ENCODE measurements around the gene AP2A2. TPM values are rescaled to one million over a fixed set of nuclear protein-coding genes. Genes with fewer than 3 reads are reported as not detected.

AP2A2 gene
- total RNA-seq, 4 donors from 2014 or later = 21.2 to 26.1 (median 25.7) TPM

DNA sequence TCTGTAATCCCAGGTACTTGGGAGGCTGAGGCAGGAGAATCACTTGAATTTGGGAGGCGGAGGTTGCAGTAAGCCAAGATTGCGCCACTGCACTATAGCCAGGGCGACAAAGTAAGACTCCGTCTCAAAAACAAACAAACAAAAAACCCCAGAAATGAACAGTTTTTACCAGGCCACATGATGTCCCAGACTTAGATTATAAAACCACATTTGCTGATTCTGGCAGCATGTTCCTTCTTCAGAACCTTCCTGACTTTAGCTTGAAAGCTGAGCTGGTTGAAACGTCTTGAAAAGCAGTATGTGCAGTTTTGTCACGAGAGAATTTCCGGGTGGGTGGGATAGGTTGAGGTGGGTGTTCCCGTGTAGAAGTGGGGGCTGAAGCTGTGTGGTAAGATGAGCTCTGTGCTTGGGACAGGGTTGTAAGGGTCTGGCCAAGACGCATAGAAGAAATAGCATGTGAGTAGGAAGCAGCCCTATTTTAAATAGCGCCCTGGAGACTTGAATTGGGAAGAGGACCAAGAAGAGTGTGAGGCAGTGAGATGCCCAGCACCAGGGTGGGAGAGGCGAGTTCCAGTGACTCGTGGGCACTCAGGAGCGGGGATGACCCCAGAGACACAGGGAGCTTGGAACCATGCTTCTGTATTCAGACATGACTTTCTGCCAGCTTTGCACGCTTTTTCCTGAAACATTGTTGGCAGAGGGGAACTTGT, 7.6 kb downstream of the AP2A2 start:
- in situ Hi-C loops (cut with MboI; ENCODE audit: low sequenced_read_pairs in 4 of 4) = no loop called here
- no peaks in the 10 kb centered on the region for H3K36me3 ChIP-seq
- H3K27me3 ChIP-seq = no peaks in the 10 kb centered on the region
- intact Hi-C loops (cut with DNase I; ENCODE audit: low total_unique reads) = no loop called here
- no peak for DNase-seq
- H3K9me3 ChIP-seq = no peaks in the 10 kb centered on the region
- peaks cover 26 to 36% of the 10 kb centered on the region in 2 donors for H3K4me1 ChIP-seq
- peak overlapping the region; percentile 24 to 59 (median 42) for H3K27ac ChIP-seq
- H3K4me3 ChIP-seq = no peak overlapping the region
- peak in 1 of 2 donors; percentile 30 for ATAC-seq
- TF ChIP-seq POLR2A (IDR thresholded peaks at IDR 0.05) = no peak
- no peak for TF ChIP-seq CTCF (IDR thresholded peaks at IDR 0.05 in 4 of 5, conservative IDR thresholded peaks at IDR 0.05 in 1 of 5)

DNA sequence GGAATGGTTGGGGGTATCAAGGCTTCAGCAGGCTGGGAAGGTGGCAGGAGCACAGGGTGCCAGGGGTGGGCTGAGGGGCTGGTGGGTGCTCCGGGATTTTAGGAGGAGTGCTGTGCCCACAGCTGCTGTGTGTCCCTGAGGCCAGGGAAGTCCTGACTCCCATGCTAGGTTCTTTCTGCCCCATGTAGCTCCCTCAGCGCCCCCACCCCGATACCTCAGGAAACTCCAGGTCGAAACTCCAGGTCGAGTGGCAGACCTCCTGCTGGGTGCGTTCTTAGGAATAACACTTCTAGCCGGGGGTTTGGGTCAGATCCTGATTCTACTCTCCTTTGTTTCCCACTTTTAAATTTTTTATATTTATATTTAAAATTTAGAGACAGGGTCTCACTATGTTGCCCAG, 8.3 kb downstream of the AP2A2 start:
- ATAC-seq = no peak
- Histone ChIP-seq H3K4me3 (no peak overlapping the region), H3K27ac (peak overlapping the region in 1 of 4 donors; percentile 59)

DNA sequence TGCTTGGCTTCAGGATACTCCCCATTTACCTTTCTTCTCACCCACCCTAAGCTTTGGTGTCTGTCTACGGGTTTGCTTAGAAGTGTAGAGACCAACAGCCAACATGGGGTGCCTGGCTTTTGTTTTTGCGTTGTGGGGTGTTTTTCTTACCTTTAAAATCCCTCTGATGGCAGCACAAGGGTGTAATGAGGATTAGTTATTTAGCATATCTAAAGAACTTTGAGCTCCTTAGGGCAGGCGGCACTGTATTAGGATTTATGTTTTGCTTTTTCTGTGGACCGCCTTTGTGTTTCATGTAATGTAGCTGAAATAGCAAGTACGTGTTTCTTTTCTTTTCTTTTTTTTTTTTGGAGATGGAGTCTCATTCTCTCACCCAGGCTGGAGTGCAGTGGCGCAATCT, 8.9 kb downstream of the AP2A2 start:
- H3K36me3 ChIP-seq = no peaks in the 10 kb centered on the region
- TF ChIP-seq CTCF (IDR thresholded peaks at IDR 0.05 in 4 of 5, conservative IDR thresholded peaks at IDR 0.05 in 1 of 5) (no peak), POLR2A (IDR thresholded peaks at IDR 0.05) (no peak)
- H3K27me3 ChIP-seq = no peaks in the 10 kb centered on the region
- ATAC-seq = no peak
- peaks cover 26 to 33% of the 10 kb centered on the region in 2 donors for H3K4me1 ChIP-seq
- DNase-seq = no peak
- H3K4me3 ChIP-seq = no peak overlapping the region
- no peak overlapping the region for H3K27ac ChIP-seq
- intact Hi-C loops (cut with DNase I; ENCODE audit: low total_unique reads) (no loop called here), in situ Hi-C loops (cut with MboI; ENCODE audit: low sequenced_read_pairs in 4 of 4) (no loop called here)
- H3K9me3 ChIP-seq = no peaks in the 10 kb centered on the region

More for the DNA sequence above, 8.3 kb downstream of the AP2A2 start:
- TF ChIP-seq POLR2A (IDR thresholded peaks at IDR 0.05) (no peak), CTCF (IDR thresholded peaks at IDR 0.05 in 4 of 5, conservative IDR thresholded peaks at IDR 0.05 in 1 of 5) (no peak)
- no peak for DNase-seq
- H3K9me3 ChIP-seq = no peaks in the 10 kb centered on the region
- in situ Hi-C loops (cut with MboI; ENCODE audit: low sequenced_read_pairs in 4 of 4) = no loop called here
- intact Hi-C loops (cut with DNase I; ENCODE audit: low total_unique reads) = no loop called here
- no peaks in the 10 kb centered on the region for H3K36me3 ChIP-seq
- peaks cover 26 to 36% of the 10 kb centered on the region in 2 donors for H3K4me1 ChIP-seq
- no peaks in the 10 kb centered on the region for H3K27me3 ChIP-seq

DNA sequence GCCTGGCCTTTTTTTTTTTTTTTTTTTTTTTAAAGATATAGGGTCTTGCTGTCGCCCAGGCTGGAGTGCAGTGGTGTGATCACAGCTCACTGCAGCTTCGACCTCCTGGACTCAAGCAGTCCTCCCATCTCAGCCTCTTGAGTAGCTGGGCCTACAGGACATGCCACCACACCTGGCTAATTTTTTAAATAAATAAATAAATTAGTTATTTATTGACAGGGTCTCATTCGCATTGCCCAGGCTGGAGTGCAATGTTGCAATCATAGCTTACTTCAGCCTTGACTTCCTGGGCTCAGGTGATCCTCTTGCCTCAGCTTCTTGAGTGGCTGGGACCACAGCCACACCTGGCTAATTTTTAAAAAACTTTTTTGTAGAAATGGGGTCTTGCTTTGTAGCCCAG, 10.5 kb downstream of the AP2A2 start:
- Histone ChIP-seq H3K9me3 (no peaks in the 10 kb centered on the region), H3K27me3 (no peaks in the 10 kb centered on the region), H3K36me3 (no peaks in the 10 kb centered on the region), H3K4me1 (peaks cover 31 to 40% of the 10 kb centered on the region in 2 donors), H3K27ac (no peak overlapping the region), H3K4me3 (no peak overlapping the region)
- DNase-seq (no peak), ATAC-seq (no peak)
- in situ Hi-C loops (cut with MboI; ENCODE audit: low sequenced_read_pairs in 4 of 4) = no loop called here
- intact Hi-C loops (cut with DNase I; ENCODE audit: low total_unique reads) = no loop called here
- TF ChIP-seq POLR2A (IDR thresholded peaks at IDR 0.05) = no peak
- no peak for TF ChIP-seq CTCF (IDR thresholded peaks at IDR 0.05 in 4 of 5, conservative IDR thresholded peaks at IDR 0.05 in 1 of 5)
